ENCODE results near the gene CHDH. TPM values are rescaled to one million over a fixed set of nuclear protein-coding genes. Genes with fewer than 3 reads are reported as not detected.

CHDH gene
- total and polyA plus RNA-seq, 2 donors (not counting 3 experiments of a cell fraction or from before 2014, with no cell fraction given), result 0.04 to 0.06 TPM

- H4K20me1 ChIP-seq (replicated peaks; ENCODE audit: control insufficient read depth, extremely low read depth, insufficient read depth, low read length), result no peaks in the 10 kb centered on the region
- intact Hi-C loops (cut with micrococcal nuclease), result no loop called here
- H3K4me3 ChIP-seq (replicated peaks in 1 of 3; ENCODE audit: insufficient read depth in 1 of 3, low read depth in 1 of 3, low read length in 3 of 3), result no peak overlapping the region
- BruUV-seq (replicated peaks), result no TSS peak
- no peak overlapping the region for H3K9ac ChIP-seq (replicated peaks; ENCODE audit: extremely low read depth, insufficient read depth, low read length)
- ChIA-PET CTCF (no interaction called here), POLR2A (no interaction called here)
- DNase-seq (ENCODE audit: low read depth, low spot score), result no peak
- no peaks in the 10 kb centered on the region for H3K79me2 ChIP-seq (ENCODE audit: control insufficient read depth, insufficient read depth, low read length)
- dilution Hi-C loops (cut with MboI; ENCODE audit: extremely low pct_ligation_motif_present, low sequenced_read_pairs), result no loop called here
- no peaks in the 10 kb centered on the region for H3K36me3 ChIP-seq (ENCODE audit: control insufficient read depth in 2 of 2, extremely low read depth in 1 of 2, insufficient read depth in 2 of 2, low read length in 2 of 2)
- no peaks in the 10 kb centered on the region for H3K9me3 ChIP-seq (replicated peaks; ENCODE audit: control insufficient read depth, insufficient read depth, low read length)
- no peak overlapping the region for H2AFZ ChIP-seq (ENCODE audit: low read depth, low read length)
- no peaks in the 10 kb centered on the region for H3K9me1 ChIP-seq (replicated peaks; ENCODE audit: control insufficient read depth, extremely low read depth, insufficient read depth, low read length)
- TF ChIP-seq JUN (IDR thresholded peaks at IDR 0.05; ENCODE audit: borderline replicate concordance, insufficient read depth, insufficient read length, low read depth) (no peak), POLR2A (IDR thresholded peaks at IDR 0.05; ENCODE audit: low read depth, low read length) (no peak), MAX (IDR thresholded peaks at IDR 0.05; ENCODE audit: insufficient read depth, insufficient read length) (no peak), CTCF (IDR thresholded peaks at IDR 0.05; ENCODE audit: extremely low read depth in 1 of 2, insufficient read depth in 1 of 2, low read depth in 1 of 2, low read length in 2 of 2) (no peak), EZH2 (IDR thresholded peaks at IDR 0.05; ENCODE audit: borderline replicate concordance, low read depth, low read length, severe bottlenecking) (no peak), MYC (IDR thresholded peaks at IDR 0.05; ENCODE audit: low read depth, low read length) (no peak), POLR2AphosphoS5 (IDR thresholded peaks at IDR 0.05; ENCODE audit: insufficient read depth, low read depth, low read length) (no peak), GATA2 (IDR thresholded peaks at IDR 0.05; ENCODE audit: insufficient read depth, insufficient read length, low read depth, low read length) (no peak), FOS (IDR thresholded peaks at IDR 0.05; ENCODE audit: borderline replicate concordance, insufficient read depth, low read length) (no peak)
- no peaks in the 10 kb centered on the region for H3K4me1 ChIP-seq (ENCODE audit: control insufficient read depth, extremely low read depth, insufficient read depth, low read length)
- H3K27ac ChIP-seq (ENCODE audit: insufficient read depth, low read depth, low read length), result no peak overlapping the region
- no peak for FAIRE-seq
- no peaks in the 10 kb centered on the region for H3K27me3 ChIP-seq (ENCODE audit: control insufficient read depth in 2 of 2, insufficient read depth in 2 of 2, low read length in 2 of 2)
- H3K4me2 ChIP-seq (ENCODE audit: insufficient read depth, low read length), result no peak overlapping the region
These were observed 73.7 kb downstream of the CHDH start for GRCh38 chr3:53772562-53772961.
